NB4 (cell line): ENCODE measurements around the gene TEP1.

Source experiments
- MYC ChIP-seq: IDR thresholded peaks from 2 replicates; pipeline ENCODE4 v1.6.1; 2011; ENCODE audit warnings: low read depth, low read length
- POLR2A ChIP-seq: IDR thresholded peaks from 2 replicates; pipeline ENCODE4 v1.6.1; 2011; ENCODE audit warnings: mild to moderate bottlenecking; ENCODE audit not compliant: insufficient read length; ENCODE audit errors: extremely low read depth
- TF ChIP-seq, protein P1 (sequence below): IDR thresholded peaks from one replicate; pipeline ENCODE4 v1.5.1; 2012; ENCODE audit warnings: low read depth, low read length
- TF ChIP-seq, protein P2 (sequence below): IDR thresholded peaks from 2 replicates; pipeline ENCODE4 v1.6.1; 2011; ENCODE audit warnings: low read depth, low read length

- TF ChIP-seq, protein P1, sequence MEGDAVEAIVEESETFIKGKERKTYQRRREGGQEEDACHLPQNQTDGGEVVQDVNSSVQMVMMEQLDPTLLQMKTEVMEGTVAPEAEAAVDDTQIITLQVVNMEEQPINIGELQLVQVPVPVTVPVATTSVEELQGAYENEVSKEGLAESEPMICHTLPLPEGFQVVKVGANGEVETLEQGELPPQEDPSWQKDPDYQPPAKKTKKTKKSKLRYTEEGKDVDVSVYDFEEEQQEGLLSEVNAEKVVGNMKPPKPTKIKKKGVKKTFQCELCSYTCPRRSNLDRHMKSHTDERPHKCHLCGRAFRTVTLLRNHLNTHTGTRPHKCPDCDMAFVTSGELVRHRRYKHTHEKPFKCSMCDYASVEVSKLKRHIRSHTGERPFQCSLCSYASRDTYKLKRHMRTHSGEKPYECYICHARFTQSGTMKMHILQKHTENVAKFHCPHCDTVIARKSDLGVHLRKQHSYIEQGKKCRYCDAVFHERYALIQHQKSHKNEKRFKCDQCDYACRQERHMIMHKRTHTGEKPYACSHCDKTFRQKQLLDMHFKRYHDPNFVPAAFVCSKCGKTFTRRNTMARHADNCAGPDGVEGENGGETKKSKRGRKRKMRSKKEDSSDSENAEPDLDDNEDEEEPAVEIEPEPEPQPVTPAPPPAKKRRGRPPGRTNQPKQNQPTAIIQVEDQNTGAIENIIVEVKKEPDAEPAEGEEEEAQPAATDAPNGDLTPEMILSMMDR, result no peak
- TF ChIP-seq, protein P2, sequence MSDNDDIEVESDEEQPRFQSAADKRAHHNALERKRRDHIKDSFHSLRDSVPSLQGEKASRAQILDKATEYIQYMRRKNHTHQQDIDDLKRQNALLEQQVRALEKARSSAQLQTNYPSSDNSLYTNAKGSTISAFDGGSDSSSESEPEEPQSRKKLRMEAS, result no peak
- TF ChIP-seq POLR2A (no peak), MYC (no peak)
Observed at GRCh38 chr14:20384886-20385285, 28.4 kb downstream of the TEP1 start.
